ENCODE data around the gene TRIM9. TPM values are rescaled to one million over a fixed set of nuclear protein-coding genes. Genes with fewer than 3 reads are reported as not detected.

TRIM9 gene
- total RNA-seq (1 to 10 TPM in 3 of 4 donors, under 1 TPM in 1; 0.69 to 1.5 (median 1.2) TPM), polyA plus RNA-seq (1 to 10 TPM in 1 of 3 donors, under 1 TPM in 2; 0.17 to 3.3 (median 0.46) TPM)
- long read RNA-seq, donor 1, result 0 reads
- long read RNA-seq, donor 2, partial matches to known transcripts, result 1 of 1 reads
- long read RNA-seq, donor 2, other reads (novel, unspliced or antisense), result 0 of 1 reads

- no peaks in the 10 kb centered on the region for H3K36me3 ChIP-seq (ENCODE audit: insufficient read depth in 1 of 2, low read depth in 1 of 2)
- peak; percentile 92 to 97 for DNase-seq
- H3K9me3 ChIP-seq, result no peaks in the 10 kb centered on the region
- TF ChIP-seq, protein P1, sequence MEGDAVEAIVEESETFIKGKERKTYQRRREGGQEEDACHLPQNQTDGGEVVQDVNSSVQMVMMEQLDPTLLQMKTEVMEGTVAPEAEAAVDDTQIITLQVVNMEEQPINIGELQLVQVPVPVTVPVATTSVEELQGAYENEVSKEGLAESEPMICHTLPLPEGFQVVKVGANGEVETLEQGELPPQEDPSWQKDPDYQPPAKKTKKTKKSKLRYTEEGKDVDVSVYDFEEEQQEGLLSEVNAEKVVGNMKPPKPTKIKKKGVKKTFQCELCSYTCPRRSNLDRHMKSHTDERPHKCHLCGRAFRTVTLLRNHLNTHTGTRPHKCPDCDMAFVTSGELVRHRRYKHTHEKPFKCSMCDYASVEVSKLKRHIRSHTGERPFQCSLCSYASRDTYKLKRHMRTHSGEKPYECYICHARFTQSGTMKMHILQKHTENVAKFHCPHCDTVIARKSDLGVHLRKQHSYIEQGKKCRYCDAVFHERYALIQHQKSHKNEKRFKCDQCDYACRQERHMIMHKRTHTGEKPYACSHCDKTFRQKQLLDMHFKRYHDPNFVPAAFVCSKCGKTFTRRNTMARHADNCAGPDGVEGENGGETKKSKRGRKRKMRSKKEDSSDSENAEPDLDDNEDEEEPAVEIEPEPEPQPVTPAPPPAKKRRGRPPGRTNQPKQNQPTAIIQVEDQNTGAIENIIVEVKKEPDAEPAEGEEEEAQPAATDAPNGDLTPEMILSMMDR (IDR thresholded peaks at IDR 0.05), result no peak
- H3K27me3 ChIP-seq (ENCODE audit: insufficient read depth in 3 of 3, low read length in 2 of 3), result peaks cover 0 to 24% (median 12%) of the 10 kb centered on the region in 3 donors
- peak within 1 kb of the TSS; percentile 10 for H3K27ac ChIP-seq
- peak; percentile 97 to 99 (median 98) for ATAC-seq
- H3K4me1 ChIP-seq, result peaks cover 12% of the 10 kb centered on the region
- peak within 1 kb of the TSS; percentile 75 for H3K4me3 ChIP-seq
- intact Hi-C loops (cut with DNase I), result loop anchor here (5.0 to 10.0 kb wide), 4 partner anchors 83 to 140 kb away; no protein-coding TSS in a partner anchor
- WGBS, 3 donors, result 0 to 1% (median 1%) methylated on average over 67 to 83 of the region's 83 CpGs
Observed at GRCh38 chr14:51094901-51095853, at the start of gene TRIM9. TRIM9 (minus strand) TSS chr14:51095105; CDS start chr14:51094939, 166 bp downstream.

DNA sequence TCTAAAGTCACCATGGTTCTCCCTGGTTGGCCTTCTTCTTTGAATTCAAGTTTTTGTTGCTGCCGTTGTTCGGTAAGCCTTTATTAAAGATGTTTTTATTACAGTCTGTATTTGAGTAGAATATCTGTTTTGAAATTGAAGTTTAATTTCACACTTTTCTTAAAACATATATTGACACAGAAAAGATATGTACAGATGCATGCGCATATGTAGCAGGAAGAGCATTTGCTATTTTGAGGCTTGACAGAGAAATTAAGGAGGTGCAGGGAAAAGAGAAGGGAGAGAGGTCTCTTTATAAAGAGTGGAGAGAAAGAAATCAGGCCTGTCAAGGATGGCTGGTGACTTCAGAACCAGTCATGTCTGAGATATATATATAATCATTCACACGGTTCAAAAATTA lies 46.0 kb upstream of the TRIM9 start:
- Histone ChIP-seq H3K4me1 (no peaks in the 10 kb centered on the region), H3K36me3 (ENCODE audit: insufficient read depth in 1 of 2, low read depth in 1 of 2) (no peaks in the 10 kb centered on the region), H3K4me3 (no peak overlapping the region), H3K27me3 (ENCODE audit: insufficient read depth in 3 of 3, low read length in 2 of 3) (no peaks in the 10 kb centered on the region), H3K27ac (no peak overlapping the region), H3K9me3 (no peaks in the 10 kb centered on the region)
- intact Hi-C loops (cut with DNase I), result no loop called here
- DNase-seq (no peak), ATAC-seq (no peak)
- WGBS, 3 donors, result 93 to 94% (median 93%) methylated on average over 4 of the region's 4 CpGs
- TF ChIP-seq, protein P1 (IDR thresholded peaks at IDR 0.05), result no peak

- no peaks in the 10 kb centered on the region for H3K27me3 ChIP-seq (ENCODE audit: insufficient read depth in 3 of 3, low read length in 2 of 3)
- DNase-seq, result no peak
- H3K4me3 ChIP-seq, result no peak overlapping the region
- ATAC-seq, result no peak
- intact Hi-C loops (cut with DNase I), result no loop called here
- H3K9me3 ChIP-seq, result no peaks in the 10 kb centered on the region
- no peaks in the 10 kb centered on the region for H3K4me1 ChIP-seq
- 73 to 81% (median 75%) methylated on average over 5 of the region's 5 CpGs for WGBS, 3 donors
- TF ChIP-seq, protein P1 (IDR thresholded peaks at IDR 0.05), result no peak
- H3K36me3 ChIP-seq (ENCODE audit: insufficient read depth in 1 of 2, low read depth in 1 of 2), result no peaks in the 10 kb centered on the region
- no peak overlapping the region for H3K27ac ChIP-seq
Observed at GRCh38 chr14:51140338-51140737, 45.4 kb upstream of the TRIM9 start.

DNA sequence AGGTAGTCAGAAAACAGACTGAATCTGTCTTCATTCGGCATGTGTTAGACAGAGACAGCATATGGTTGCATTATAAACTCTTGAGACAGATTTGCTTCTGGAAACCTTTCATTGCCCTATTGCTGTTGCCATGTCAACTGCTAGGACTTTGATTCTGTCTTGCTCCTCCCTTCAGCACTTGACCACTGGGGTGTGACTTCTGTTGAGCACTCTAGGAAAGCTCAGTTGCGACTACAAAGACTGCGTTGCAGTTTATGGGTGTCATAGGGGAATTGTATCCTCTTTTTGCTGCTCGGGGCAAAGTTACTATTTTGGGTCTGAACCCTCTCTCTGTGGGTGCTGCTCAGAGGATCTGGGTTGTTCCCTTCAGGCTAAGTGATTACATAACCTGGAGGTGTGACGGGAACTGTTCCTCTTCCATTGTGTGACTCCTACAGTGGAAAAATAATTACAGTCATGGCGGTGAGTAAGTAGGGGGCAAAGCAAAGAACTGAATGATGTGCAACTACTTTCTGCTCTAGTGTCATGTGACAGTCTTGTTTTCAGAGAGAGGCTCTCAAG lies 44.3 kb upstream of the TRIM9 start:
- Histone ChIP-seq H3K4me3 (no peak overlapping the region), H3K36me3 (ENCODE audit: insufficient read depth in 1 of 2, low read depth in 1 of 2) (no peaks in the 10 kb centered on the region), H3K9me3 (no peaks in the 10 kb centered on the region), H3K4me1 (no peaks in the 10 kb centered on the region), H3K27me3 (ENCODE audit: insufficient read depth in 3 of 3, low read length in 2 of 3) (no peaks in the 10 kb centered on the region), H3K27ac (no peak overlapping the region)
- ATAC-seq (no peak), DNase-seq (no peak)
- 76 to 84% (median 81%) methylated on average over 6 of the region's 6 CpGs for WGBS, 3 donors
- TF ChIP-seq, protein P1 (IDR thresholded peaks at IDR 0.05), result no peak
- intact Hi-C loops (cut with DNase I), result no loop called here
